HCT116 (cell line): Measurements from ENCODE around the gene ERC2. TPM values are rescaled to one million over a fixed set of nuclear protein-coding genes. Genes with fewer than 3 reads are reported as not detected.

Source experiments
- ATAC-seq: fragments of 200-7000 bp; cut with Tn5 transposase; 2 replicates; pipeline ENCODE4 v1.9.1; 2020; ENCODE audit warnings: mild to moderate bottlenecking, moderate library complexity
- BruUV-seq: library from RNA; stranded (reverse); fragments of 400-500 nt; replicated peaks from 2 replicates; lab custom pipeline; 2021; lab: Mats Ljungman, UMichigan
- CTCF ChIA-PET: fragments of 300-600 bp; sonication (Branson Sonifier 250); formaldehyde crosslinking; loops from one replicate; lab custom pipeline; 2021; ENCODE audit warnings: antibody characterized with exemption; lab: Charles Lee
- POLR2A ChIA-PET: fragments of 300-600, 350-600 bp; sonication (Branson Sonifier 250); formaldehyde crosslinking; loops from one replicate; lab custom pipeline; 2021; ENCODE audit warnings: antibody characterized with exemption; lab: Charles Lee
- RAD21 ChIA-PET, 2 experiments: fragments of 300-600 bp; sonication (Branson Sonifier 250); formaldehyde crosslinking; loops; one replicate each; lab custom pipeline; 2023; ENCODE audit warnings: low total read pairs in 2 of 2; ENCODE audit not compliant: uncharacterized antibody in 2 of 2, unreplicated experiment in 2 of 2, low non-redundant PET in 1 of 2; lab: Charles Lee
- DNase-seq: peaks from one replicate; pipeline ENCODE4 v3.0.0-alpha.2; 2010; ENCODE audit warnings: low read depth, low spot score
- H2AFZ ChIP-seq: fragments of 200-600 bp; shearing (Covaris generic), sonication (generic); 2 replicates; pipeline ENCODE4 v1.6.1; 2017; ENCODE audit warnings: low read depth, mixed run types, mixed read lengths, antibody characterized with exemption, low read length; ENCODE audit not compliant: poor library complexity, severe bottlenecking
- H3K27ac ChIP-seq: 2 replicates; pipeline ENCODE4 v1.5.1; 2012; ENCODE audit warnings: low read depth, low read length
- H3K27me3 ChIP-seq: fragments of 200-600 bp; sonication (generic); 2 replicates; pipeline ENCODE4 v1.6.1; 2016; ENCODE audit warnings: mixed run types, low read length, mixed read lengths; ENCODE audit not compliant: insufficient read depth
- H3K36me3 ChIP-seq, 2 experiments: fragments of 200-500 bp in 1 of 2; fragments of 200-600 bp in 1 of 2; sonication (Bioruptor generic) in 1 of 2; sonication (generic) in 1 of 2; 2 replicates each; pipeline versions ENCODE4 v1.5.1 to v1.6.1; 2014 to 2016; ENCODE audit warnings: low read length in 2 of 2, inconsistent platforms in 1 of 2, mixed read lengths in 1 of 2, mixed run types in 1 of 2; ENCODE audit not compliant: insufficient read depth in 2 of 2, control insufficient read depth in 1 of 2
- H3K4me1 ChIP-seq, 2 experiments: fragments of 200-600 bp in 1 of 2; sonication (generic) in 1 of 2; 2 replicates each; pipeline versions ENCODE4 v1.5.1 to v1.6.1; 2012 to 2017; ENCODE audit warnings: low read length in 2 of 2, inconsistent platforms in 1 of 2, mild to moderate bottlenecking in 1 of 2, mixed read lengths in 1 of 2, mixed run types in 1 of 2, moderate library complexity in 1 of 2; ENCODE audit not compliant: insufficient read depth in 2 of 2, control insufficient read depth in 1 of 2
- H3K4me2 ChIP-seq: fragments of 200-600 bp; sonication (generic); 2 replicates; pipeline ENCODE4 v1.6.1; 2017; ENCODE audit warnings: mixed run types, low read length, mixed read lengths
- H3K4me3 ChIP-seq, 2 experiments: fragments of 200-600 bp in 1 of 2; sonication (generic) in 1 of 2; replicated peaks in 1 of 2; 2 replicates each; pipeline ENCODE4 v1.5.1; 2011 to 2016; ENCODE audit warnings: low read length in 2 of 2, control low read depth in 1 of 2, low read depth in 1 of 2, mild to moderate bottlenecking in 1 of 2, mixed read lengths in 1 of 2, mixed run types in 1 of 2
- H3K79me2 ChIP-seq: fragments of 200-600 bp; sonication (generic); 2 replicates; pipeline ENCODE4 v1.6.1; 2017; ENCODE audit warnings: mild to moderate bottlenecking, mixed run types, low read length, moderate library complexity, mixed read lengths; ENCODE audit not compliant: insufficient read depth
- H3K9ac ChIP-seq: fragments of 200-600 bp; sonication (generic); 2 replicates; pipeline ENCODE4 v1.6.1; 2016; ENCODE audit warnings: low read length, mixed read lengths
- H3K9me2 ChIP-seq: fragments of 200-600 bp; sonication (generic), shearing (Covaris generic); 2 replicates; pipeline ENCODE4 v1.6.1; 2017; ENCODE audit warnings: mixed run types, mild to moderate bottlenecking, moderate library complexity; ENCODE audit not compliant: insufficient read depth
- H3K9me3 ChIP-seq, 2 experiments: fragments of 200-500 bp in 1 of 2; fragments of 200-600 bp in 1 of 2; sonication (Bioruptor generic) in 1 of 2; sonication (generic) in 1 of 2; 2 replicates each; pipeline ENCODE4 v1.6.1; 2014 to 2017; ENCODE audit warnings: low read length in 2 of 2, mixed read lengths in 2 of 2, inconsistent platforms in 1 of 2, low read depth in 1 of 2, mild to moderate bottlenecking in 1 of 2, mixed run types in 1 of 2, moderate library complexity in 1 of 2; ENCODE audit not compliant: control insufficient read depth in 1 of 2, insufficient read depth in 1 of 2
- H4K20me1 ChIP-seq: fragments of 200-600 bp; sonication (generic), shearing (Covaris generic); 2 replicates; pipeline ENCODE4 v1.6.1; 2017; ENCODE audit warnings: mixed run types, mild to moderate bottlenecking, moderate library complexity; ENCODE audit not compliant: insufficient read depth
- ATF3 ChIP-seq: IDR thresholded peaks from 2 replicates; pipeline ENCODE4 v1.6.1; 2012
- CBX3 ChIP-seq: IDR thresholded peaks from 2 replicates; pipeline ENCODE4 v1.6.1; 2012; ENCODE audit warnings: low read depth
- CEBPB ChIP-seq: IDR thresholded peaks from 2 replicates; pipeline ENCODE4 v1.6.1; 2012; ENCODE audit warnings: low read depth
- CTCF ChIP-seq, 3 experiments: fragments of 200-600 bp in 1 of 3; sonication (generic) in 1 of 3; IDR thresholded peaks in 2 of 3; conservative IDR thresholded peaks in 1 of 3; 2 replicates each; pipeline ENCODE4 v1.5.1; 2012 to 2017; ENCODE audit warnings: low read depth in 2 of 3, low read length in 2 of 3, antibody characterized with exemption in 1 of 3, borderline replicate concordance in 1 of 3, control low read depth in 1 of 3, mild to moderate bottlenecking in 1 of 3, mixed read lengths in 1 of 3, mixed run types in 1 of 3, moderate library complexity in 1 of 3; ENCODE audit not compliant: insufficient read depth in 1 of 3
- EGR1 ChIP-seq: IDR thresholded peaks from 2 replicates; pipeline ENCODE4 v1.6.1; 2012; ENCODE audit warnings: low read depth
- EZH2 ChIP-seq: fragments of 200-600 bp; sonication (generic); IDR thresholded peaks from 2 replicates; pipeline ENCODE4 v1.6.1; 2017; ENCODE audit warnings: antibody characterized with exemption, mixed run types
- MAX ChIP-seq: IDR thresholded peaks from 2 replicates; pipeline ENCODE4 v1.6.1; 2012
- POLR2A ChIP-seq: IDR thresholded peaks from 2 replicates; pipeline ENCODE4 v1.7.0; 2011; ENCODE audit warnings: borderline replicate concordance; ENCODE audit not compliant: insufficient read depth, insufficient read length; ENCODE audit errors: extremely low read depth
- POLR2AphosphoS5 ChIP-seq: IDR thresholded peaks from 2 replicates; pipeline ENCODE4 v1.6.1; 2011; ENCODE audit warnings: mild to moderate bottlenecking, low read depth, low read length, moderate library complexity
- RAD21 ChIP-seq: IDR thresholded peaks from 2 replicates; pipeline ENCODE4 v1.6.1; 2012; ENCODE audit warnings: low read depth, mild to moderate bottlenecking
- REST ChIP-seq: IDR thresholded peaks from 2 replicates; pipeline ENCODE4 v1.6.1; 2012; ENCODE audit warnings: low read depth
- SIN3A ChIP-seq: IDR thresholded peaks from 2 replicates; pipeline ENCODE4 v1.6.1; 2012; ENCODE audit warnings: low read depth
- SP1 ChIP-seq: IDR thresholded peaks from 2 replicates; pipeline ENCODE4 v1.6.1; 2012; ENCODE audit warnings: low read depth
- YY1 ChIP-seq: IDR thresholded peaks from 2 replicates; pipeline ENCODE4 v1.6.1; 2011; ENCODE audit warnings: low read length, low read depth, moderate library complexity, mild to moderate bottlenecking; ENCODE audit not compliant: insufficient replicate concordance; ENCODE audit errors: extremely low read depth
- ZFX ChIP-seq: fragments of 450-650 bp; IDR thresholded peaks from 2 replicates; pipeline ENCODE4 v1.6.1; 2017
- intact Hi-C: fragments of 100-400 bp; cut with micrococcal nuclease; formaldehyde crosslinking; loops from 2 replicates; pipeline ENCODE4 v1.10.0; 2022
- total RNA-seq: library from RNA; stranded (reverse); gene quantifications from one replicate; pipeline ENCODE4 v1.2.1, GENCODE V29; 2021; ENCODE audit not compliant: unreplicated experiment

ERC2 gene
- total RNA-seq, 1 experiment from 2014 or later = not detected

- no peak overlapping the region for H2AFZ ChIP-seq
- DNase-seq = no peak
- H3K27me3 ChIP-seq = no peaks in the 10 kb centered on the region
- H3K9me3 ChIP-seq = peaks cover 0 to 5% of the 10 kb centered on the region in 2 experiments; a peak in 2 of 4 replicates
- ChIA-PET RAD21 (no interaction called here), POLR2A (no interaction called here), CTCF (no interaction called here)
- H3K9me2 ChIP-seq = no peaks in the 10 kb centered on the region
- no peak overlapping the region for H3K9ac ChIP-seq
- no peaks in the 10 kb centered on the region for H3K79me2 ChIP-seq
- H3K4me1 ChIP-seq = no peaks in the 10 kb centered on the region
- no peaks in the 10 kb centered on the region for H4K20me1 ChIP-seq
- no peak overlapping the region for H3K4me3 ChIP-seq
- intact Hi-C loops = no loop called here
- no peak for TF ChIP-seq SIN3A
- no peak for TF ChIP-seq CTCF (IDR thresholded peaks at IDR 0.05 in 2 of 3, conservative IDR thresholded peaks at IDR 0.05 in 1 of 3; ENCODE audit: borderline replicate concordance in 1 of 3, insufficient read depth in 1 of 3, low read depth in 2 of 3, low read length in 2 of 3)
- TF ChIP-seq EGR1 = no peak
- no peak for TF ChIP-seq CEBPB
- TF ChIP-seq ATF3 = no peak
- no peak for TF ChIP-seq REST
- TF ChIP-seq EZH2 = no peak
- TF ChIP-seq YY1 = no peak
- TF ChIP-seq SP1 = no peak
- TF ChIP-seq MAX = no peak
- TF ChIP-seq POLR2AphosphoS5 = no peak
- no peak for TF ChIP-seq CBX3
- no peak for TF ChIP-seq RAD21
- no peak for TF ChIP-seq ZFX
- no peak for TF ChIP-seq POLR2A
- no TSS peak for BruUV-seq
- no peak for ATAC-seq
- no peaks in the 10 kb centered on the region for H3K36me3 ChIP-seq
- no peak overlapping the region for H3K4me2 ChIP-seq
- H3K27ac ChIP-seq = no peak overlapping the region
These were observed 935.5 kb downstream of the ERC2 start for GRCh38 chr3:55532806-55533205.
